Testis (tissue), 5 donors: ENCODE measurements around the gene LGALS13. TPM values are rescaled to one million over a fixed set of nuclear protein-coding genes. Genes with fewer than 3 reads are reported as not detected.

Experiments used
- DNase-seq: peaks from one replicate; pipeline ENCODE4 v3.0.0-alpha.2; 2019
- H3K27ac ChIP-seq, 2 donors: fragments of 200-600 bp; sonication (generic); one replicate each; pipeline ENCODE4 v1.5.1; 2019
- H3K27me3 ChIP-seq: fragments of 200-600 bp; sonication (generic); one replicate; pipeline ENCODE4 v1.5.1; 2019
- H3K36me3 ChIP-seq: fragments of 200-600 bp; sonication (generic); one replicate; pipeline ENCODE4 v1.5.1; 2017; ENCODE audit warnings: low read depth; ENCODE audit errors: missing control alignments
- H3K4me1 ChIP-seq: fragments of 200-600 bp; sonication (generic); one replicate; pipeline ENCODE4 v1.5.1; 2019
- H3K4me3 ChIP-seq, 2 donors: fragments of 200-600 bp; sonication (generic); one replicate each; pipeline ENCODE4 v1.5.1; 2017 to 2019
- H3K9me3 ChIP-seq: fragments of 200-600 bp; sonication (generic); one replicate; pipeline ENCODE4 v1.5.1; 2017
- CTCF ChIP-seq, 3 experiments: fragments of 450-650 bp in 2 of 3; fragments of 200-600 bp in 1 of 3; sonication (generic) in 1 of 3; IDR thresholded peaks; one replicate each; pipeline ENCODE4 v1.5.1; 2016 to 2019; ENCODE audit warnings: antibody characterized with exemption in 3 of 3, mild to moderate bottlenecking in 2 of 3, moderate library complexity in 1 of 3
- POLR2A ChIP-seq: fragments of 450-650 bp; IDR thresholded peaks from one replicate; pipeline ENCODE4 v1.6.1; 2017; ENCODE audit warnings: antibody characterized with exemption, mild to moderate bottlenecking, moderate library complexity
- WGBS, 2 donors: methylation state at CpG; one replicate each; pipeline ENCODE4 v1.1.5; 2018; 5-methylcytosine and 5-hydroxymethylcytosine counted together
- intact Hi-C: fragments of 100-400 bp; cut with DNase I; formaldehyde crosslinking; loops from one replicate; pipeline ENCODE4 v1.15.1; 2023; ENCODE audit warnings: low total_unique reads
- long read RNA-seq, 2 donors: transcript quantifications; one replicate each; lab custom pipeline, GENCODE V29; 2026
- polyA plus RNA-seq: library from polyadenylated mRNA; stranded (reverse); fragments of 350-450 nt; fragmentation: Illumina TruSeq; extraction: RNeasy Lipid Tissue Mini Kit (QIAGEN cat#74804); gene quantifications from one replicate; pipeline ENCODE4 v1.2.3, GENCODE V29; 2014; ENCODE audit warnings: low read depth, low replicate concordance; ENCODE audit not compliant: insufficient read depth
- total RNA-seq, 2 donors: library from RNA; depleted of rRNA; stranded (reverse); fragments of >200 nt; gene quantifications; one replicate each; pipeline ENCODE4 v1.2.3, GENCODE V29; 2016

The LGALS13 gene, protein sequence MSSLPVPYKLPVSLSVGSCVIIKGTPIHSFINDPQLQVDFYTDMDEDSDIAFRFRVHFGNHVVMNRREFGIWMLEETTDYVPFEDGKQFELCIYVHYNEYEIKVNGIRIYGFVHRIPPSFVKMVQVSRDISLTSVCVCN
- total RNA-seq (not detected), polyA plus RNA-seq (not detected)
- long read RNA-seq, donor 1, result 0 reads
- long read RNA-seq, donor 2, result 0 reads

GRCh38 chr19:39602224-39602623 is at the start of gene LGALS13:
Gene LGALS13, plus strand, starts transcription at chr19:39602524. Its CDS starts 45 bp downstream, at chr19:39602569.
- TF ChIP-seq CTCF (IDR thresholded peaks at IDR 0.05) (no peak), POLR2A (no peak)
- Histone ChIP-seq H3K9me3 (no peaks in the 10 kb centered on the region), H3K27me3 (no peaks in the 10 kb centered on the region), H3K27ac (no peak within 1 kb of the TSS), H3K4me1 (no peaks in the 10 kb centered on the region), H3K4me3 (no peak within 1 kb of the TSS), H3K36me3 (no peaks in the 10 kb centered on the region)
- 23 to 37% methylated on average over 4 to 5 of the region's 5 CpGs for WGBS, 2 donors
- intact Hi-C loops, result no loop called here
- no peak for DNase-seq

- intact Hi-C loops, result no loop called here
- 62 to 77% methylated on average over 7 of the region's 7 CpGs for WGBS, 2 donors
- Histone ChIP-seq H3K36me3 (no peaks in the 10 kb centered on the region), H3K9me3 (no peaks in the 10 kb centered on the region), H3K27ac (no peak overlapping the region), H3K4me3 (no peak overlapping the region), H3K27me3 (no peaks in the 10 kb centered on the region), H3K4me1 (no peaks in the 10 kb centered on the region)
- no peak for DNase-seq
- TF ChIP-seq POLR2A (no peak), CTCF (IDR thresholded peaks at IDR 0.05) (no peak)
Observed at GRCh38 chr19:39553082-39553652, 49.2 kb upstream of the LGALS13 start.

GRCh38 chr19:39554701-39555311 is 47.5 kb upstream of the LGALS13 start:
- DNase-seq, result no peak
- H3K9me3 ChIP-seq, result no peaks in the 10 kb centered on the region
- no peaks in the 10 kb centered on the region for H3K27me3 ChIP-seq
- WGBS, 2 donors, result 68 to 71% methylated on average over 4 of the region's 4 CpGs
- H3K4me3 ChIP-seq, result no peak overlapping the region
- no peaks in the 10 kb centered on the region for H3K36me3 ChIP-seq
- intact Hi-C loops, result no loop called here
- TF ChIP-seq POLR2A (no peak), CTCF (IDR thresholded peaks at IDR 0.05) (no peak)
- H3K27ac ChIP-seq, result no peak overlapping the region
- H3K4me1 ChIP-seq, result no peaks in the 10 kb centered on the region

- Histone ChIP-seq H3K27ac (no peak overlapping the region), H3K4me1 (no peaks in the 10 kb centered on the region), H3K27me3 (no peaks in the 10 kb centered on the region), H3K9me3 (no peaks in the 10 kb centered on the region), H3K36me3 (no peaks in the 10 kb centered on the region), H3K4me3 (no peak overlapping the region)
- intact Hi-C loops, result no loop called here
- WGBS, 2 donors, result 79 to 100% methylated on average over 1 of the region's 1 CpG
- TF ChIP-seq CTCF (IDR thresholded peaks at IDR 0.05), result no peak
- TF ChIP-seq POLR2A, result no peak
- no peak for DNase-seq
Observed at GRCh38 chr19:39555883-39556282, 46.4 kb upstream of the LGALS13 start.
